Myocyte (in vitro differentiated cells): Measurements from ENCODE around the gene LCNL1. TPM values are rescaled to one million over a fixed set of nuclear protein-coding genes. Genes with fewer than 3 reads are reported as not detected.
"Not testable (repeated sequence)": the region's sequence is repeated elsewhere in the genome, so short reads cannot be mapped to it uniquely, and the experiment has no call there.

Experiments used
- DNase-seq: peaks from one replicate; pipeline ENCODE4 v3.0.0-alpha.2; 2012; ENCODE audit warnings: low read depth
- total RNA-seq: library from RNA; depleted of rRNA; stranded (reverse); fragments of >200 nt; gene quantifications from 2 replicates; pipeline ENCODE4 v1.2.3, GENCODE V29; 2014

Gene LCNL1
- total RNA-seq, 1 donor from 2014 or later: 5.0 TPM

- DNase-seq: no peak
Measured at GRCh38 chr9:136990242-136990911, 7.6 kb downstream of the LCNL1 start.

- DNase-seq: peak; percentile 86
Measured at GRCh38 chr9:136991993-136992818, 9.4 kb downstream of the LCNL1 start, which contains the start of gene PAXX. PAXX (plus strand) TSS chr9:136992422; CDS start chr9:136992444, 22 bp downstream.

- DNase-seq: no peak
Measured at GRCh38 chr9:136992819-136993369, 10.1 kb downstream of the LCNL1 start.

GRCh38 chr9:136994180-136994887, 11.5 kb downstream of the LCNL1 start:
- DNase-seq: no peak

GRCh38 chr9:136994888-136995230, 12.1 kb downstream of the LCNL1 start:
- no peak for DNase-seq

GRCh38 chr9:136995362-136995761, 12.6 kb downstream of the LCNL1 start:
- DNase-seq: no peak

- DNase-seq: no peak
Measured at GRCh38 chr9:136995772-136996311, 13.0 kb downstream of the LCNL1 start.

GRCh38 chr9:136996361-136997292, 13.8 kb downstream of the LCNL1 start, which contains the start of gene CLIC3:
CLIC3 (minus strand) TSS chr9:136996568; CDS start chr9:136996543, 25 bp downstream.
- no peak for DNase-seq

- no peak for DNase-seq
Measured at GRCh38 chr9:136997371-136997770, 14.6 kb downstream of the LCNL1 start.

GRCh38 chr9:136997830-136998234, 15.0 kb downstream of the LCNL1 start:
- no peak for DNase-seq

GRCh38 chr9:137000177-137000930, 17.6 kb downstream of the LCNL1 start:
- DNase-seq: peak; percentile 41

GRCh38 chr9:137001857-137002645, 19.3 kb downstream of the LCNL1 start:
- no peak for DNase-seq

GRCh38 chr9:137002646-137003041, 19.9 kb downstream of the LCNL1 start:
- no peak for DNase-seq

GRCh38 chr9:137004285-137004684, 21.5 kb downstream of the LCNL1 start:
- not testable (repeated sequence) for DNase-seq

- DNase-seq: no peak
Measured at GRCh38 chr9:137006116-137007003, 23.6 kb downstream of the LCNL1 start.

GRCh38 chr9:137007108-137007815, 24.5 kb downstream of the LCNL1 start:
- no peak for DNase-seq

GRCh38 chr9:137007816-137008270, 25.1 kb downstream of the LCNL1 start:
- DNase-seq: no peak
